HG02943 (cell line): ENCODE measurements around the gene WDFY4.

Experiments
- ATAC-seq: cut with Tn5 transposase; IDR thresholded peaks from one replicate; pipeline ENCODE4 v1.9.1; 2021; ENCODE audit warnings: mild to moderate bottlenecking, low read depth, moderate library complexity; ENCODE audit not compliant: unreplicated experiment

The WDFY4 gene

DNA sequence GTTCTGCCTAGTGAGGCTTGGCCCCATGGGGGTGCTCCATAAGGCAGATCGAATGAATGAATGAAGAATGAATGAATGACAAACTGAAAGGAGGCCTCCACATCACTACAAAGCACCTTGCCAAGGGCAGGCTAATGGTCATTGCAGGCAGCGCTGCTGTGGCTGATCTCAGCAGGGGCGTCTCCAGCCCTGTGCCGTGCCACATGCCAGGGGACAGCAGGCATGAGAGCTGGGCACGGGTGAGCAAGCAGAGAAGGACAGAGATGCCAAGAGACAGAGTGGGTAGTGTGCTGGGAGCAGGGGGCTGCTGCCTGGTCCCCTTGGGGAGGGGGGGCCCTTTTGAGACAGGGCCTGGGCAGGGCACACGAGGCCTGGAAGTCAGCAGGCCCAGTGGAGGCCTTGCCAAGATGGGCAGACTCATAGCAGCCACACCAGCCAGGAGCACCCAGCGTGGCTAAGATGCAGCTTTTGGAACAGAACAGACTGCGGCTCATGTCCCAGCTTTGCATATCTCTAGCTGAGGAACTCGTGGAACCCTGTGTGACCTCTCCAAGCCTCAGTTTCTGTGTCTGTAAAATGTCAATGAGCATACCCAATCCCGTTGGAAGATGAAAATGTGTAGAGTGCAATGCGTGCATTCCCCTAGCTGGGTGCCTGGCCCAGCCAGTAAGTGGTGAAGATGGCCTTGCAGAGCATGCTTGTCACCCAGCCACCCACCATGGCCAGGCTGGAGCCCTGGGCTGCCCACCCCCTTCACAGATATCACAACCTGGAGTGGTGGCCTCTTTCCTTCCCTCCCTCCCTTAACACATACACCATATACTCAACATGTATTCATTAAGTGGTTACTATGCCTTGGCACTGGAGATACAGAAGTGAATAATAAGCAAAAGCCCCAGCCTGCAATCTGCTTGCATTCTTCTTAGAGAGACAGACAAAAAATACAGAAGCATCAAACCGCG lies 316.0 kb downstream of the WDFY4 start:
- no peak for ATAC-seq

DNA sequence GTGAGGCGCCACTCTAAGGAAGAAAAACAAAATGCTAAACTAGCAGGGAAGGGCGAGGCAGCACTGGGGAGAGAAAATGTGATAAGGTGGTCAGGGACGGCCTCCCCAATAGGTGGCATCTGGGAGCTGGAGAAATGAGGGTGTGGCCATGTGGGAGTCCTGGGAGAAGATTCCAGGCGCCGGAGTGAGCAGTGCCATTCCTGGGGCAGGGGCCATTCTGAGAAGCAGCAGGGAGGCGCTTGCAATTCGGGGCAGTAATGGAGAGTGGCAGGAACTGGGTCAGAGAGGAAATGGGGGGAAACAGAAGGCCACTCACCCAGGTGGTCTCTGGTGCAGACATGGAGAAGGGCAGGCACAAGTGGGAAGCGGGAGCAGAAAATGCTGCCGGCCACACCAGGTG lies 316.7 kb downstream of the WDFY4 start:
- ATAC-seq = no peak

DNA sequence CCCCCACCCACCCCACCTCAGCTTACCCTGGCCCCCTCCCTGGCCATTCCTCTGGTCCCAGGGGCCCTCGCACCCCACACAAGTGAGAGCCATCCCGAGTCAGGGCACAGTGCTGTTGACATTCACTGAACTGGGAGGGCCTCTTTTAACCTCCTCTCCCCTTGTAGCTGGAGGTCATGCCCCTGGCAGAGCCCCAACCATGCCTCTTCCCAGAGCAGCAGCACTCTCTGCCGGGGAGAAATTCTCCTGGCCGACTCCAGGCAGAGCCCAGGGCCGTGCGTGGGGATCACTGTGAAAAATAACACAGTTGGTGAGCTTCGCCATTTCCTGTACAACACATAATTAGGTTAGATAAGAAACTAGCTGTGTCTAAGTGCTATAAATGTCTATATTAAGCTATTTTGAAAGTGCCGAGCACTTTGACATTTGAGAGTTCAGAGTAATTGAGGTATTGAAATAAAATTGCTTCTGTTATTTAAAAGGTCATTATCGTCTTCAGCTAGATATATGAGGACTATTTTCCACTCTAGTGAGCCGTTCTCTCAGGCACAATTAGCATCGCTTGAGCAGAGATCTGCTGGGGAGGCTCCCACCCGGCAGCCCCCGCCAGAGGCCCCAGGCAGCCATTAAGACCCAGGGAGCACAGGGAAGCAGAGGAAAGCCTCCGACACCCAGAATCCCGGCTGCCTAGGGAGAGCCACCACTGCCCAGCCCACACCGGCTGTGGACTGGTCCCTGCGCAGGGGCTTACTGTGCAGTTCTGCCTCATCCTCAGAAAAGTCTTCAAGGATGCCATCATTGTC lies 317.4 kb downstream of the WDFY4 start:
- ATAC-seq = no peak

DNA sequence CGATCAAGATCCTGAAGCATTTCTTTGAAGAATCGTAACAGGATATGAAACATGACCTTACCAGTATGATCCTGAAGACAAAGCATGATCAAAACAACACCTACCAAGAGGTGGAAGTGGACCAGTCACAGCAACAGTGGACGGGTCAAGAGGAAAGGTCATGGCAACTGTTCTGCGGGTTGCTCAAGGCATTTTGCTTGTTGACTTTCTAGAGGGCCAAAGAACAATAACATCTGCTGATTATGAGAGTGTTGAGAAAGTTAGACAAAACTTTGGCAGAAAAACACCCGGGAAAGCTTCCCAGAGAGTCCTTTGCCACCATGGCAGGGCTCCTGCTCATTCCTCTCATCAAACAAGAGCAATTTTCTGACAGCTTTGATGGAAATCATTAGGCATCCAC lies 320.6 kb downstream of the WDFY4 start:
- ATAC-seq = no peak

DNA sequence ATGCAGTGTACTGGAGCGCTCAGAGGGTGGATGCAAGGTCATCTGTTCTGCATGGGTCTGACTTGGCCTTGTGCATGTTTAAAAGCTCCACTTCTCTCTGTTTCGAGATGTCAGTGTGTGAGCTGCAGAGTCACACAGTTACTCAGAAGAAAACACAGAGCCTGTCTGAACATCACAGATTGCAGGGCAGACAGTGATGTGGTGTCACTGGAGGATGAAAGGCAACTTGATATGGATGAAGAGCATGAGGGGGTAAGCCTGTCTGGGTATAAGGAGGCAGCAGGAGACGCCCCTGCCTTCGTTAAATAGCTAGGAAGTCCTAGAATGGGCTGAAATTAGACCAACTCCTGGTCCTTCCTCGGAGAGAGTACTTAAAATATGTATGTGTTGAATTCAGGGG lies 322.5 kb downstream of the WDFY4 start:
- no peak for ATAC-seq

DNA sequence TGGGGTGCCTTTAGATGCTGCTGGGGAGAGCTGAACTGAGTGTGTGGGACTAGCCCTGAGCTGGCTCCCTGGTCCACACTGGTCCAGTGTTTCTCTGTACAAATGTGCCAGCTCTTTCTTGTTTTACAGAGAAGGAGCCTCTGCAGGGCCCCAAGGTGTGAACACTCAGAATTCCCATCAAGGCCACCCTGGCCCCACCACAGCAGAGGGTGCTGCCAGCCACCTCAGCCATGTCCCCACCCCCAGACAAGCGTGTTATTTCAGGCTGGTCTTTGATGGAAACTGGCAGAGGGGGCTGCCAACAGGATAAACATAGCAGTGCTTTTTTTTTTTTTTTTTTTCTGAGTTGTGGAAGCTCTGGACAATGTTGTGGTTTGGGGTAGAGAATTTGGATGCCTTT lies 323.4 kb downstream of the WDFY4 start:
- ATAC-seq = no peak

DNA sequence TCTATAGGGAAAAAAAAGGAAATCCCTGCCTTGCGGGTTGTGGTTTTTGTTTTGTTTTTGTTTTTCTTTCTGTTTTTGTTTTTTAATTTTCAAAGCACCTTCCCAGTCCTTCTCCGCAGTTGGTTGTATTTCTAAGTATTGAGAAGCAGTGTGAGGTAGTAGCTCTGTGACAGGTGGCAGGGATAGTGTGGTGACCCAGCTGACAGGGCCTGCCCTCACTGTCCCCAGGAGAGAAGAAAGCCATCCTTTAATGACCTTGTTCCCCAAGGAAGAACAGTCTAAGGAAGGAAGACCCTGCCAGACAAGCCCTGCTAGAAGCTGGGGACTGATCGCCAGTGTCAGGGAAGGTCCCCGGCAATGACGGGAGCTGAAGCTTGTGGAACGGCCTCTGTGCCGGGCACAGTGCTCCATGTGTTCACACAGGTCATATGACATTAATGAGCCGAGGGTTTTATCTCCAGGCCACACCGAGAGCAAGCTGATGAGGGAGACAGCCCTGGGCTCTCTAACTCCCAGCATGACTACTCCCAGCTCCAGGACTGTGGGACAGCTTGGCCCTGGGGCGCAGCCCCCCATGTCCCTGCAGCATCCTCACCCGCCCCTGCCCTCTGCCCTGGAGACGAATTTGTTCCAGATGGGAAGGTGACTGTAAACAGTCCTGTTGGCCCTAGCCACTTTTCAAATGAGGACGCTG lies 324.0 kb downstream of the WDFY4 start:
- no peak for ATAC-seq

DNA sequence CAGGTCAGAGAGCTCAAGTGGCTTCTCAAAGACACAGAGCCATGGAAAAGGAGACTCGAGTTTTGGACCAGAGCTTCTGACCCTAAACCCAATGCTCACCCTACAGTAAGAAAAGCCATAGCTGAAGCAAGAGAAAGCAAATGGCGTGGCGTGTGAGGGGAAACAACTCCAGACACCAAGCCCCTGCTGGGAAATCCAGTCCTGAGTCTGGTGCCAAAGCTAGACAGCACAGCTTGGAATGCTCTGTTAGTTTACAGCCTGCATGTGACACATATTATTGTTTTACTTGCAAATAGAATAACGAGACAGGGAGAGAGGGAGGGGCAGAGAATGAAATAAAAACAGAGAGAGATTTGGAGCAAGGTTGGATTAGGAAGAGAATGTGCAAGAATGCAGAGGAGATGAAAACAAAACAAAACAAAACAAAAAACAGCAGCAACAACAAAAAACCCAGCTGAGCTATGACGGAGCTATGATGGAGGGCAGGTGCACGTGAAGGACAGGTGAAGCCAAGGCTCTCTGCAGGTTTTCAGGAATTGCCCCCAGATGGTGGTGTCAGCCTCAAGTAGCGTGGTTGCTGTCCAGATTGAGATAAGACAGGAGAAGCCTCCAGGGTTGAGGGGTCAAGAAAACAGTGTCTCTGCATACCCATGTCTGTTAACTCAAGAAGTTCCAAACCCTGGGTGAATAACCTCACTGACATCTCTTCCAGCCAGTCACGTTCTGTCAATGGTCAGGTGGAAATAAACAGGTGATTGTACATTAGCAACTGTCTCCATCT lies 324.7 kb downstream of the WDFY4 start:
- no peak for ATAC-seq

DNA sequence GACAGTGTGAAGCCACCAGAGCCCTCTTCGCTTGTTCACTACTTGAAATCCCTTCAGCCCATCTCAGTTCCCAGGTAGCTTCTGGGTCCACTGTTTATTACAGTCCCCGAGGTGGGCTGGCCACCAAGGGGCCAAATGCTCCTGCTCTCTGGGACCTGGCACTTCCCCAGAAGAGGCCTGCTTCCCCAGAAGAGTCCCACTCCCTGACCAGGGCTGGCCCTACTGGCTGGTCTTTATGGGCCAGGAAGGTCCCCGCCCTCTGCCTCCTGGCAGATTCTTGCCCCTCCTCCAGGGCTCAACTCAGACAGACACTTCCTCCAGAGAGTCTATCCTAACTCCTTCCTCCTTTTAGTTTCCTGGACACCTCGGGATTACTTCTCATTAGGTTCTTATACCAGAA lies 325.6 kb downstream of the WDFY4 start:
- ATAC-seq = no peak

DNA sequence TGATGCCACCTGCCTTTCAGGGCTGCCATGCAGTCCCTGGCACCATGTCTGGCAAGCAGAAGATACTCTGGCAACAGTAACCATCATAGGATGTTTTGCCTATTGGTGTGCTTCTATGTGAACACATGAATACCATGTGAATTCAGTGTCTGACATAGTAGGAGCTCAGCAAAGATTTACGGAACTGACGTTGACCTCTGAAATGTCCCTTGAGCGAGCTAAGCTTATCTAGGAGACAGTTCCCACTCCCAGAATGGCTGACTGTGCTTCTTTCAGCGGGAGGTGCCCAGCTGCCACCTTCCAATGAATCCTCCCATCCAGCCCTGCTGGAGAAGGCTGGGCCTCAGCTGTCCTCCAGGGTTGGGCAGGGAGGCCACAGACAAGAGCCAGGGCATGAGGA lies 326.2 kb downstream of the WDFY4 start:
- ATAC-seq = no peak

DNA sequence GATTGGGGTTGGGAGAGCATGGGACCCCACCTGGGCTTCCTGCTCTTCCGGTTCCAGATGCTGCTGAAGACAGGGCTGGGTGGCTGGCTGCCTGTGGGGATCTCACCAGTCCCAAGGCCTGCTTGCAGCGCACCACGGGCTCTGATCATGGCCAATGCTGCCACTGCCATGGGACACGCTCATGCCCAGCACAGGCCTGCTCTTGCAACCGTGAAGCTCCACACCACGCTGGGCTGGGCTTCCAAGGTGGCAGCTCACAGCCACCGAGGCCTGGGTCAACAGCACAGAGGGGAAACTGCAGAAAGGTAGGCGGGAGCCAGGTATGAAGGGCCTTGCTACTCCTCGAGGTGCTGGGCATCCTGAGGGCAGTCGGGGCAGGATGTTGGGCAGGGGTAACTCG lies 327.1 kb downstream of the WDFY4 start:
- ATAC-seq = no peak

DNA sequence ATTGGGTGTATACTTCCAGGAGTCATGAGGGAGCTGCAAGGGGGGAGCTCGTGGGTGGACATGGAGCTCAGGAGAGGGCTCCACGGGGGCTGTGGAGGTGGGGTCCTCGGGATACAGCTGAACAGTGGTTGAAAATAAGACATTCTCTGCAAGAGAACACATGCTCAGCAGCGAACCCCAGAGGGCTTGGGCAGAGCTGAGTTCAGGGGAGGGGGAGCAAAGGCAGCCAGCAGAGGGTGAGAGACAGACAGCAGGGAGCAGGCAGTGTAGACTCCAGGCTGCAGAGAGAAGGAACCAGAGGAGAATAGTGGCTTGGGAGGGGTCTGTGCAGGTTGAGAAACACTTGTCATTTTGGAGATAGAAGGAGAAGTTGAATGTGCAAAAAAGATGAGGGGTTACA lies 327.9 kb downstream of the WDFY4 start:
- no peak for ATAC-seq

DNA sequence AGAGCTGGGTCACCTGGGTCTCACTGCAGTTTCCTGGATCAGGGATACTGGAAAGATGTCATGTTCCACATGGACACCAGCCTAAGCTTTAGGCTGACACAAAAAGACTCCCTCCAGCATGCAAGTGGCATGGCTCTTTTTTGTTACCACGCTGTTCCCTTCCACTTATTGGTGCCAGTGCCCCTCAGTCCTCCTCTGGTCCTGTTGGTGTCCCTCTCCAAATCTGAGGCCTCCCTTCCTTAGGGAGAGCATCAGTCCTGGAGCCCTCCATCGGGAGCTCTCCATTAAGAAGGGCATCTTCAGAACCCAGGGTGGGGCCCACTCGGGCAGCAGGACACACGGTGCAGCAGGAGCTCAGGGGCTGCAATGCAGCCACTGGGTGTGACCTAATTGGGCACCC lies 331.0 kb downstream of the WDFY4 start:
- ATAC-seq = no peak

DNA sequence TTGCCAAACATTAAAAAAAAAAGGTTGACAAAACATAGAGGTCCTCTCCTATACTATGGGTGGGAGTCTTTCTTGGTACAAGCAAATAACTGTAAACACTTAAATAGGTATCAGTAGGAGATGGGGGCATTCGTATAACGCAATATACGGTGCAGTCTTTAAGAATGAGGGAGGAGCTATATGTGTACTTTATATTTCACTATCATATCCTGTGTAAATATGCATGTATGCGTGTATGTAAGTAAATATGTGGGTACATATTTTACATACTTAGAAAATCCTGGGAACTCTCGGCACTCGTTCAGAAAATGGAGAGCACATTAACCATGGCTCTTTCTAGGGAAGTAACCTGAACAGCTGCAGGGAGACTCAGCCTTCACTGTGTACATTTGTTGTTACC lies 337.0 kb downstream of the WDFY4 start:
- ATAC-seq = no peak

DNA sequence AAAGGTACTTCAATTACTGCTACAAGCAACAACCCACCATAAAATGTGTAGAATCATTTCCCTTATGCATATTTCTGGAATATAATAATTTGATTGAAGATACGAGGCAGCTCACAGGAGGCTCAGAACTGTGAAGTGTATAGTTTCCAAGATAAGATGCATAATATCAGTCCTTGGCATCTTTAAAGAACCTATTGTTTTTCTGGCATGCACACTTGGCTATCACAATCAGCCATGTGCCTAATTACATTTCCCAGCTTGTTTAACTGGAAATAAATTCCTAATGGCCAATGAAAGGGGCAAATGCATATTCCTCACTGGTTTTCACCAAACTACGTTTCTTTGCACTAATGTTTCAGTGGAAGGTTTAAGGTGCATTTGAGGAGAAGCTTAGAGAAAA lies 338.4 kb downstream of the WDFY4 start:
- ATAC-seq = no peak

DNA sequence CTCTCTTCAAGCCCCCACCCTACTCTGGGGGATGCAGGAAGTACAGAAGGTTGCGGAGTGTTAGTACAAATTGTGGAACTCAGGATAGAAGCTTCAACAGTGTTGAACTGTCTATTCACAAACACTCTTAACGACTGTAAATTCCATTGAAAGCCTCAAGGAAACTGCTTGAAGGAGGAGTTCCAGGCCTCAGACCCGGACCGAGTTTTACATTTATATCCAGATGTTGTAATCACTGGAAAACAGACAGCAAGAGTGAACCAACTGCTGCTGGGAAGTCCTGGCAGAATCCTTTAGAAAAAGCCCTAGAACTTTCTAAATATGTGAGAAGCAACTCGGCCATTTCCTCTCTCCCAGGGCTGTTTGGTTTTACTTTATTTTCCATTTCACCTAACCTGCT lies 339.1 kb downstream of the WDFY4 start:
- ATAC-seq = no peak

DNA sequence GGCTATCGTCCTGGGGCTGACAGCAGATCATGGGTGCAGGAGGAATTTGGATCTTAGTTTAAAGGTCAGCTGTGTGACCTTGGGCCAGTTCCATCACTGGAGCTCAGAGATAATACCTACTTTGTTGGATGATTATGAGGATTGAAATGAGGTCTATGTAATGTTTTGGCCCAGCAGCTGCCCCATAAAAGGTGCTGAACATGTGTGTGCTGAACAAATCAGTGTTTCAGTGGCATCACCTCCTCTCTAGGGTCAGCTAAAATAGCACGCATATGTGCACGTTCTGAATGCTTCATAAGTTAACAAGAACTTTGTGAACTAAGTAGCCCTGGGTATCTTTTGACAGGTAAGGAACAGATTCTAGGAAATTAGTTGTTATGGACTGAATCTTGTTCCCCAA lies 339.8 kb downstream of the WDFY4 start:
- no peak for ATAC-seq

DNA sequence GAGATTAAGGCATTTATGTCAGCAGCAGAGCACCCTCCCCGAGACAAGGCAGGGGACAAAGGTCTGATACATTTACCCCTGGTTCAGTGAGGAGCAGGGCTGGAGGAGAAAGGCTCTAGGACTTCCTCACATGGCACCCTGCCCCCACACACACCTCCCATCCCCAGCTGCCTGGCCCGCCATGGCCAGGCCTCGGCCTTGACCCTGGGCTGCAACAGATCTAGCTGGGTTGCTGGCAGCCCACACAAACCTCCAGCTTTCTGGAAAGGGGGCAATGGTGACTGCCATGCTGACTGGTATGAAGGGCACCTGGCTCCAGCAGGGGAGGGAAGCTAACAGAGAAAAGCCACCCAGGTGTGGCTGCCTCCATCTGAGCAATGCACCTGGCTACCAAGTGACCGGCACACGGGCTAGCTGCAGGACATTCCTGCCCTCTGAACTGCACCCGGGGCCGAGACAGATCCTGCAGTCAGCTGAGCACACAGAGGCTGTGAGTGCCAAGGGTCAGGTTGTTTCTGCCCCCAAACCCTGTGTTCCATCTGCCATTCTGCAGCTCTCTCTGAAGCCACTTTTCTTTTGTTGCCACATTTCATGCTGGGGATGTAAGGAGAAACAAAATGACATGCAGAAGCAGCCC lies 340.8 kb downstream of the WDFY4 start:
- no peak for ATAC-seq

DNA sequence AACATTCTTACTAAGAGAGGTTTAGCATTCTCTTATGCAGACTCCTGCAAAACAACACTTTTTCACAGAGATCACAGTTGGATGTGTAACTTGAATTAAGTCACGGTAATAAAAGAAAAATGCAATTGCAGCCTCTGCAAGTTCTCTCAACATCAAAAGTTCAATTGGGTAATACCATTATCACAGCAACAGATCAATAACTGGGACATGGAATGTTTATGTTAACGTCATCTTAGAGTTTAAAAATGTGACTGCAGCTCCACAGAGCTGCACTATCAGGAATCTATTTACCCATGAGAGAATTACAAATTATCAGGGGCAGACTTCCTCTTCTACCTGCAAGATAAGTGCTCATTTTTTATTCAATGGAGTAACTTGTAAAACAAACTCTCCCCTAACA lies 344.0 kb downstream of the WDFY4 start:
- ATAC-seq = no peak

DNA sequence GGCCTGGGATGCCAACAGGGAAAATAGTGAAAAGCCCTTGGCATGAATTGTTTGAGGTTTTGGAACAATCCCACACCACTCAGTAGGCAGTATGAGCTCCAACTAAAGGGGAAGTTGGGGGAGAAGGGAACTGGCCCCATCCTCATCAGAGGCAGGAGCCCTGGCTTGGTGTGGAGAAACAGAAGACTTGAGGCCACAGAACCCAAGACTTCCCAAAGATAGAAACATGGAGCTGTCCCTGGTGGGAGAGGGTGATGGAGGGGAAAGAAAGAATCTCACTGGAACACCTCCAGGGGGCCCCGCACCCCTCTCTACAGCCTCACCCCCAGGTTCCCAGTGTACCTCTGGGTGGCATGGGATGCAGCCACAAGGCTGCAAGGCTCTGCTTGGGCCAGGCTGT lies 345.0 kb downstream of the WDFY4 start:
- no peak for ATAC-seq
